ENCODE data around the gene BMP8B. TPM values are rescaled to one million over a fixed set of nuclear protein-coding genes. Genes with fewer than 3 reads are reported as not detected.
"Not testable (repeated sequence)": the region's sequence is repeated elsewhere in the genome, so short reads cannot be mapped to it uniquely, and the experiment has no call there.

Gene BMP8B
- 0.74 TPM for total RNA-seq
- long read RNA-seq, result 0 reads

- peak; percentile 89 for DNase-seq (ENCODE audit: low spot score)
These were observed at the start of gene BMP8B for GRCh38 chr1:39788758-39789570. BMP8B (minus strand) TSS chr1:39788865; CDS start chr1:39788485, 380 bp downstream.

GRCh38 chr1:39836595-39837110, 48.0 kb upstream of the BMP8B start:
- DNase-seq (ENCODE audit: low spot score), result no peak

GRCh38 chr1:39835935-39836594, 47.4 kb upstream of the BMP8B start:
- DNase-seq (ENCODE audit: low spot score), result no peak

GRCh38 chr1:39835110-39835509, 46.4 kb upstream of the BMP8B start:
- no peak for DNase-seq (ENCODE audit: low spot score)

- DNase-seq (ENCODE audit: low spot score), result no peak
These were observed 45.1 kb upstream of the BMP8B start for GRCh38 chr1:39833621-39834385.

GRCh38 chr1:39833121-39833520, 44.5 kb upstream of the BMP8B start:
- DNase-seq (ENCODE audit: low spot score), result no peak

GRCh38 chr1:39832294-39832693, 43.6 kb upstream of the BMP8B start:
- DNase-seq (ENCODE audit: low spot score), result no peak

GRCh38 chr1:39829791-39830533, 41.3 kb upstream of the BMP8B start:
- no peak for DNase-seq (ENCODE audit: low spot score)

GRCh38 chr1:39828734-39829133, 40.1 kb upstream of the BMP8B start:
- DNase-seq (ENCODE audit: low spot score), result no peak

- DNase-seq (ENCODE audit: low spot score), result not testable (repeated sequence)
These were observed 39.6 kb upstream of the BMP8B start for GRCh38 chr1:39828255-39828654.

GRCh38 chr1:39827201-39827600, 38.5 kb upstream of the BMP8B start:
- no peak for DNase-seq (ENCODE audit: low spot score)

GRCh38 chr1:39826583-39826982, 37.9 kb upstream of the BMP8B start:
- DNase-seq (ENCODE audit: low spot score), result no peak

- no peak for DNase-seq (ENCODE audit: low spot score)
These were observed 36.8 kb upstream of the BMP8B start for GRCh38 chr1:39825432-39825941.

- DNase-seq (ENCODE audit: low spot score), result not testable (repeated sequence)
These were observed 34.8 kb upstream of the BMP8B start for GRCh38 chr1:39823450-39823849.

GRCh38 chr1:39822146-39822545, 33.5 kb upstream of the BMP8B start:
- DNase-seq (ENCODE audit: low spot score), result no peak

GRCh38 chr1:39819091-39819812, 30.6 kb upstream of the BMP8B start:
- DNase-seq (ENCODE audit: low spot score), result no peak

GRCh38 chr1:39818482-39818881, 29.8 kb upstream of the BMP8B start:
- no peak for DNase-seq (ENCODE audit: low spot score)

- DNase-seq (ENCODE audit: low spot score), result not testable (repeated sequence)
These were observed 28.6 kb upstream of the BMP8B start for GRCh38 chr1:39817091-39817932.
